T-cell (primary cell): ENCODE results near the gene ZNF423. TPM values are rescaled to one million over a fixed set of nuclear protein-coding genes. Genes with fewer than 3 reads are reported as not detected.

ENCODE experiments used
- ATAC-seq, 4 experiments: fragments of 200-7000 bp in 3 of 4; fragments of 150-1000 bp in 1 of 4; cut with Tn5 transposase; replicated peaks in 1 of 4; 1 replicate in 3 of 4; 2 replicates in 1 of 4; pipeline ENCODE4 v1.10.0; 2021; ENCODE audit warnings: moderate library complexity in 3 of 4, mild to moderate bottlenecking in 2 of 4, moderate number of reproducible peaks in 1 of 4
- CTCF ChIA-PET, 2 donors: fragments of 300-600 bp; sonication (Branson Sonifier 250); formaldehyde crosslinking; loops; one replicate each; lab custom pipeline; 2022; ENCODE audit warnings: antibody characterized with exemption in 2 of 2; lab: Charles Lee
- POLR2A ChIA-PET, 2 donors: fragments of 300-600 bp; sonication (Branson Sonifier 250); formaldehyde crosslinking; loops; one replicate each; lab custom pipeline; 2022; ENCODE audit warnings: antibody characterized with exemption in 2 of 2; lab: Charles Lee
- DNase-seq, 35 experiments: peaks; one replicate each; pipeline versions ENCODE4 v3.0.0 to v3.0.0-alpha.2; 2013 to 2023
- H3K27ac ChIP-seq: one replicate; pipeline ENCODE4 v1.5.1; 2013; ENCODE audit warnings: low read length
- H3K27me3 ChIP-seq, 2 experiments: replicated peaks in 1 of 2; 1 replicate in 1 of 2; 2 replicates in 1 of 2; pipeline versions ENCODE4 v1.6.1 to v1.7.0; 2013; ENCODE audit warnings: low read length in 1 of 2, mixed read lengths in 1 of 2; ENCODE audit not compliant: control insufficient read depth in 2 of 2, insufficient read depth in 2 of 2; ENCODE audit errors: extremely low read depth in 1 of 2
- H3K36me3 ChIP-seq, 2 donors: 1 replicate in 1 of 2; 2 replicates in 1 of 2; pipeline versions ENCODE4 v1.6.1 to v1.7.0; 2013; ENCODE audit warnings: low read length in 1 of 2; ENCODE audit not compliant: control insufficient read depth in 2 of 2, insufficient read depth in 1 of 2; ENCODE audit errors: extremely low read depth in 1 of 2
- H3K4me1 ChIP-seq, 2 experiments: 1 replicate in 1 of 2; 2 replicates in 1 of 2; pipeline versions ENCODE4 v1.6.1 to v1.7.0; 2013; ENCODE audit warnings: low read length in 2 of 2, mixed read lengths in 1 of 2; ENCODE audit not compliant: insufficient read depth in 2 of 2, control insufficient read depth in 1 of 2; ENCODE audit errors: extremely low read depth in 1 of 2
- H3K4me3 ChIP-seq, 2 donors: 1 replicate in 1 of 2; 2 replicates in 1 of 2; pipeline versions ENCODE4 v1.5.1 to v1.7.0; 2013; ENCODE audit warnings: mild to moderate bottlenecking in 2 of 2, low read length in 1 of 2, moderate library complexity in 1 of 2; ENCODE audit not compliant: control insufficient read depth in 1 of 2; ENCODE audit errors: extremely low read depth in 1 of 2
- H3K9me3 ChIP-seq: 2 replicates; pipeline ENCODE4 v1.7.0; 2013
- H3K27ac Mint-ChIP-seq, 2 donors: one replicate each; pipeline ENCODE4 v1.8.0; 2020 to 2021; ENCODE audit warnings: mild to moderate bottlenecking in 2 of 2, mixed read lengths in 2 of 2
- H3K27me3 Mint-ChIP-seq, 2 donors: one replicate each; pipeline ENCODE4 v1.8.0; 2021 to 2022; ENCODE audit warnings: mixed read lengths in 2 of 2
- H3K36me3 Mint-ChIP-seq: one replicate; pipeline ENCODE4 v1.8.0; 2021; ENCODE audit warnings: mixed read lengths
- H3K4me1 Mint-ChIP-seq, 3 donors: one replicate each; pipeline ENCODE4 v1.8.0; 2020 to 2022; ENCODE audit warnings: mixed read lengths in 3 of 3, mild to moderate bottlenecking in 1 of 3
- H3K4me3 Mint-ChIP-seq, 3 donors: one replicate each; pipeline ENCODE4 v1.8.0; 2020 to 2022; ENCODE audit warnings: mild to moderate bottlenecking in 3 of 3, mixed read lengths in 3 of 3, moderate library complexity in 3 of 3
- H3K9me3 Mint-ChIP-seq, 3 donors: one replicate each; pipeline ENCODE4 v1.8.0; 2020 to 2022; ENCODE audit warnings: mixed read lengths in 3 of 3
- WGBS: methylation state at CpG from one replicate; pipeline ENCODE4 v1.1.5; 2013; ENCODE audit warnings: missing lambda C conversion rate; ENCODE audit not compliant: insufficient coverage; 5-methylcytosine and 5-hydroxymethylcytosine counted together
- total RNA-seq, 35 experiments: library from RNA in 6 of 35; stranded (reverse) in 6 of 35; fragments of 120-200 nt in 1 of 35; gene quantifications; one replicate each; pipeline versions ENCODE4 v1.2.1 to v1.2.4 and lab custom pipeline; 2013 to 2026

Gene ZNF423
- total RNA-seq, 5 donors from 2014 or later (not counting 1 experiment from before 2014, with no cell fraction given), result 0.07 to 0.12 TPM; not detected in 3

GRCh38 chr16:49530427-49530970 is 325.4 kb downstream of the ZNF423 start:
- Mint-ChIP-seq H3K27ac (no peak overlapping the region), H3K9me3 (no peaks in the 10 kb centered on the region), H3K27me3 (peaks cover 0 to 3% of the 10 kb centered on the region in 2 donors), H3K4me3 (no peak overlapping the region), H3K36me3 (no peaks in the 10 kb centered on the region), H3K4me1 (peaks cover 6 to 23% (median 16%) of the 10 kb centered on the region in 3 donors)
- 64% methylated on average over 6 of the region's 11 CpGs for WGBS
- peaks cover 0 to 9% of the 10 kb centered on the region in 2 experiments for H3K4me1 ChIP-seq
- peaks cover 0 to 16% of the 10 kb centered on the region in 2 experiments for H3K27me3 ChIP-seq
- H3K4me3 ChIP-seq, result no peak overlapping the region
- no peak for ATAC-seq
- ChIA-PET CTCF (no interaction called here), POLR2A (no interaction called here)
- H3K9me3 ChIP-seq, result no peaks in the 10 kb centered on the region
- no peak for DNase-seq
- no peak overlapping the region for H3K27ac ChIP-seq
- H3K36me3 ChIP-seq, result no peaks in the 10 kb centered on the region

- H3K27ac ChIP-seq, result no peak overlapping the region
- no peaks in the 10 kb centered on the region for H3K36me3 ChIP-seq
- no peak for ATAC-seq
- H3K27me3 ChIP-seq, result peaks cover 0 to 26% of the 10 kb centered on the region in 2 experiments
- peak overlapping the region in 1 of 3 donors; percentile 89 for H3K4me3 Mint-ChIP-seq
- peaks cover 0 to 9% of the 10 kb centered on the region in 2 experiments for H3K4me1 ChIP-seq
- H3K9me3 ChIP-seq, result no peaks in the 10 kb centered on the region
- no peaks in the 10 kb centered on the region for H3K9me3 Mint-ChIP-seq
- no peaks in the 10 kb centered on the region for H3K36me3 Mint-ChIP-seq
- DNase-seq, result no peak
- peaks cover 6 to 23% (median 16%) of the 10 kb centered on the region in 3 donors for H3K4me1 Mint-ChIP-seq
- peaks cover 0 to 6% of the 10 kb centered on the region in 2 donors for H3K27me3 Mint-ChIP-seq
- no peak overlapping the region for H3K27ac Mint-ChIP-seq
- CTCF ChIA-PET, result no interaction called here
- POLR2A ChIA-PET, result no interaction called here
- H3K4me3 ChIP-seq, result no peak overlapping the region
- 90% methylated on average over 8 of the region's 14 CpGs for WGBS
Observed at GRCh38 chr16:49529411-49530045, 326.4 kb downstream of the ZNF423 start.

DNA sequence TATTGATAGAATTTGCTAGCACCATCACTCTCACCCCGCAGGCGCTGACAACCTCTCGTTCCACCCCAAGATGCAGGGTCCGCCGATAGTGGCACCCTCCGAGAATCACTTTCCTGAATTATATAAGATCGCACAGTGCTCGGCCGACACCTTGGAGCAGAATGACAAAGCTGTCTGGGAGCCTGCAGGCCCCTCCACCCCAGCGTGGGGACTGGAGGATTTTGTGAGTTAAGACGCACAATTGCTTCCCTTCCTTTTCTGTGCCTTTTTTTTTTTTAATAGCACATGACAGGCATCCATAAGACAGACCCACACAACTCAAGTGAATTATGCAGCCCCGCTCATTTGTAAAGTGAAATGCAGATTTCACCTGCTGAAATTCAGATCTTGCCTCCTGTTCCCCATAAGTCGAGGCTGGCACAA is 327.0 kb downstream of the ZNF423 start:
- POLR2A ChIA-PET, result no interaction called here
- H3K36me3 ChIP-seq, result no peaks in the 10 kb centered on the region
- peak overlapping the region; percentile 82 to 90 for H3K27ac Mint-ChIP-seq
- H3K9me3 Mint-ChIP-seq, result no peaks in the 10 kb centered on the region
- CTCF ChIA-PET, result no interaction called here
- DNase-seq (no peak), ATAC-seq (no peak)
- H3K4me3 ChIP-seq, result peak overlapping the region; percentile 30 to 35
- peaks cover 6 to 23% (median 16%) of the 10 kb centered on the region in 3 donors for H3K4me1 Mint-ChIP-seq
- no peaks in the 10 kb centered on the region for H3K9me3 ChIP-seq
- peaks cover 0 to 12% of the 10 kb centered on the region in 2 experiments for H3K4me1 ChIP-seq
- H3K4me3 Mint-ChIP-seq, result peak overlapping the region; percentile 82 to 89 (median 85)
- peaks cover 0 to 6% of the 10 kb centered on the region in 2 donors for H3K27me3 Mint-ChIP-seq
- WGBS, result 70% methylated on average over 2 of the region's 13 CpGs
- no peak overlapping the region for H3K27ac ChIP-seq
- peaks cover 0 to 27% of the 10 kb centered on the region in 2 experiments for H3K27me3 ChIP-seq
- H3K36me3 Mint-ChIP-seq, result no peaks in the 10 kb centered on the region

GRCh38 chr16:49528060-49528865 is 327.6 kb downstream of the ZNF423 start:
- WGBS, result 28% methylated on average over 18 of the region's 23 CpGs
- H3K27me3 ChIP-seq, result peaks cover 0 to 31% of the 10 kb centered on the region in 2 experiments
- Mint-ChIP-seq H3K4me3 (peak overlapping the region; percentile 82 to 89 (median 85)), H3K27ac (peak overlapping the region; percentile 82 to 90), H3K4me1 (peaks cover 6 to 23% (median 16%) of the 10 kb centered on the region in 3 donors), H3K27me3 (peaks cover 0 to 6% of the 10 kb centered on the region in 2 donors), H3K36me3 (no peaks in the 10 kb centered on the region), H3K9me3 (no peaks in the 10 kb centered on the region)
- CTCF ChIA-PET, result no interaction called here
- H3K27ac ChIP-seq, result peak overlapping the region; percentile 7
- no peaks in the 10 kb centered on the region for H3K36me3 ChIP-seq
- DNase-seq, result peak in 9 of 35 experiments; percentile 3 to 34 (median 10)
- peaks cover 0 to 12% of the 10 kb centered on the region in 2 experiments for H3K4me1 ChIP-seq
- no peaks in the 10 kb centered on the region for H3K9me3 ChIP-seq
- POLR2A ChIA-PET, result no interaction called here
- ATAC-seq, result peak; percentile 62 to 70 (median 68)
- H3K4me3 ChIP-seq, result peak overlapping the region; percentile 30 to 35

GRCh38 chr16:49527611-49528010 is 328.3 kb downstream of the ZNF423 start:
- ATAC-seq (peak in 1 of 4 experiments; percentile 7), DNase-seq (no peak)
- CTCF ChIA-PET, result no interaction called here
- Mint-ChIP-seq H3K36me3 (no peaks in the 10 kb centered on the region), H3K9me3 (no peaks in the 10 kb centered on the region), H3K27me3 (peaks cover 0 to 6% of the 10 kb centered on the region in 2 donors), H3K27ac (peak overlapping the region; percentile 82 to 90), H3K4me1 (peaks cover 6 to 23% (median 16%) of the 10 kb centered on the region in 3 donors), H3K4me3 (peak overlapping the region; percentile 82 to 89 (median 85))
- Histone ChIP-seq H3K36me3 (no peaks in the 10 kb centered on the region), H3K27me3 (peaks cover 0 to 32% of the 10 kb centered on the region in 2 experiments), H3K4me3 (no peak overlapping the region), H3K9me3 (no peaks in the 10 kb centered on the region), H3K27ac (no peak overlapping the region), H3K4me1 (peaks cover 0 to 12% of the 10 kb centered on the region in 2 experiments)
- POLR2A ChIA-PET, result no interaction called here
- 86% methylated on average over 5 of the region's 7 CpGs for WGBS

DNA sequence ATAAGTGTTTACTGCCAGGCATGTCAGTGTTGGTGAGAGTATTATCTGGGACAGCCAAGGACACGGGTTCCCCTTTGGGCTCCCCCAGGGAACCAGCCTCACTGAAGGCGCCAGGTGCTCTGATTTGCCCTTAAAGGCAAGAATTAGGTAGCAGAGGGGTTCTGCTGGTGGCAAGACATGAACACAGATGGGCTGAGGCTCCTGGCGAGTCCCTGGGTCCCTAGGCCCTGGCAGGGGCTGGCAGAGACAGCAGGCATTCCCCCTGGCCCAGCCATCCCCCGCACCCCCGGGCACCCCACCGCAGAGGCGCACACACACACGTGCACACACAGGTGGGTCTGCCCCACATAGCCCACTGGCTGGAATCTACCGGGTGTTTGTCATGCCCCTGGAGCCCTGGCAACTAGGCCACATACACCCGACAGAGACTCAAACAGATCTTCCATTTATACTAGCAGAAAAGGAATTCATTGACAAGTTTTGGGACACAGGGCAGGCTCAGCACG is 329.0 kb downstream of the ZNF423 start:
- POLR2A ChIA-PET, result no interaction called here
- Histone ChIP-seq H3K27ac (no peak overlapping the region), H3K9me3 (no peaks in the 10 kb centered on the region), H3K4me1 (peaks cover 0 to 12% of the 10 kb centered on the region in 2 experiments), H3K36me3 (no peaks in the 10 kb centered on the region), H3K4me3 (no peak overlapping the region), H3K27me3 (peaks cover 0 to 32% of the 10 kb centered on the region in 2 experiments)
- ATAC-seq, result no peak
- Mint-ChIP-seq H3K36me3 (no peaks in the 10 kb centered on the region), H3K4me3 (no peak overlapping the region), H3K9me3 (no peaks in the 10 kb centered on the region), H3K27ac (no peak overlapping the region), H3K4me1 (peaks cover 6 to 23% (median 16%) of the 10 kb centered on the region in 3 donors), H3K27me3 (peaks cover 0 to 6% of the 10 kb centered on the region in 2 donors)
- CTCF ChIA-PET, result interaction anchor here in 1 of 2 donors (0.9 kb wide), 1 partner anchor 66 kb away, joined by 4 read pairs; no protein-coding TSS in a partner anchor
- DNase-seq, result no peak
- WGBS, result 85% methylated on average over 11 of the region's 11 CpGs
